Activated B cell treated with CpG ODN at 0.5 μM for 24 hours (primary cell): ENCODE results near the gene TMEM213. TPM values are rescaled to one million over a fixed set of nuclear protein-coding genes. Genes with fewer than 3 reads are reported as not detected.

Experiments
- ATAC-seq: fragments of 200-7000 bp; cut with Tn5 transposase; one replicate; pipeline ENCODE4 v1.10.0; 2021; ENCODE audit warnings: low read depth, mild to moderate bottlenecking, moderate library complexity
- CTCF ChIA-PET: fragments of 350-600 bp; sonication (Branson Sonifier 250); formaldehyde crosslinking; loops from one replicate; lab custom pipeline; 2021; ENCODE audit warnings: antibody characterized with exemption; lab: Charles Lee
- POLR2A ChIA-PET: fragments of 350-600 bp; sonication (Branson Sonifier 250); formaldehyde crosslinking; loops from one replicate; lab custom pipeline; 2021; ENCODE audit warnings: antibody characterized with exemption; lab: Charles Lee
- DNase-seq: peaks from one replicate; pipeline ENCODE4 v3.0.0; 2022
- H3K27ac Mint-ChIP-seq: one replicate; pipeline ENCODE4 v1.8.0; 2020; ENCODE audit warnings: mixed read lengths
- H3K27me3 Mint-ChIP-seq: one replicate; pipeline ENCODE4 v1.8.0; 2021; ENCODE audit warnings: mixed read lengths
- H3K36me3 Mint-ChIP-seq: one replicate; pipeline ENCODE4 v1.8.0; 2021; ENCODE audit warnings: low read depth, mixed read lengths
- H3K4me1 Mint-ChIP-seq: one replicate; pipeline ENCODE4 v1.8.0; 2021; ENCODE audit warnings: mixed read lengths
- H3K4me3 Mint-ChIP-seq: one replicate; pipeline ENCODE4 v1.8.0; 2020; ENCODE audit warnings: mild to moderate bottlenecking, mixed read lengths
- H3K9me3 Mint-ChIP-seq: one replicate; pipeline ENCODE4 v1.8.0; 2020; ENCODE audit warnings: mixed read lengths
- CTCF ChIP-seq: fragments of 200-600 bp; IDR thresholded peaks from one replicate; pipeline ENCODE4 v1.8.0; 2022; ENCODE audit warnings: antibody characterized with exemption, mild to moderate bottlenecking
- intact Hi-C: fragments of 100-400 bp; cut with micrococcal nuclease; formaldehyde crosslinking; loops from one replicate; pipeline ENCODE4 v1.15.1; 2024
- total RNA-seq: library from RNA; stranded (reverse); gene quantifications from 2 replicates; pipeline ENCODE4 v1.2.3, GENCODE V29; 2022

TMEM213 gene
- not detected in 2 replicates for total RNA-seq

DNA sequence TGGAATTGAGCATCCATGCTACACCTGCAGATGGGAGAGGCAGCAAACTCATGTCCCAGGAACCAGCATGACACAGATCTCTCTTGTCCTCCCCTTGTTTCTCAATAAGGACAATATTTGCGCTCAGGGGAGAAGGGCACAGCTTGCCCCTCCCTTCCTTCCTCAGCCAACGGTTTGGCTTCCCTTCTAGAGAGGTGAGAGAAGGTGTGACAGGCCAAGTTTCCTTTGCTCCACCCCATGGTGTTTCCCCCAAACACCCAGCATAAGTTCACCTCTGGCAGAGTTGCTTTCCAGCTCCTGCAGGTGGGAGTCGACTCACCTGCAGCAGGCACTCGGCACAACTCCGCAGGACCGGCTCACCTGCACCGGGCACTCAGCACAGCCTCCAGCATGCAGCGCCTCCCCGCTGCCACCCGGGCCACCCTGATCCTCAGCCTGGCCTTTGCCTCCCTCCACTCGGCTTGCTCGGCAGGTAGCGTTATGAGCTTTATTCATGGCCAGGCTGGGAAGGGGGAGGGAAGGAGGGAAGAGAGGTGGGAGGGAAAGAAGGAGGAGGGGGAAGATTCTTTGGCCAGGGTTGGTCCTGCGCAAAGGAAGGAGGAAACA is at the start of gene TMEM213, which contains the start of gene ATP6V0A4:
TMEM213 (plus strand) TSS at position 280 of the 606 bp plus-strand sequence; CDS start at position 391, 111 bp downstream.
ATP6V0A4 (minus strand) TSS at position 482 of the 606 bp plus-strand sequence. CDS start 26,949 bp downstream, outside the sequence.
- no peak within 1 kb of the TSS for H3K27ac Mint-ChIP-seq
- no peaks in the 10 kb centered on the region for H3K27me3 Mint-ChIP-seq
- ChIA-PET CTCF (no interaction called here), POLR2A (no interaction called here)
- intact Hi-C loops = no loop called here
- H3K9me3 Mint-ChIP-seq = no peaks in the 10 kb centered on the region
- no peak within 1 kb of the TSS for H3K4me3 Mint-ChIP-seq
- H3K4me1 Mint-ChIP-seq = no peaks in the 10 kb centered on the region
- TF ChIP-seq CTCF = no peak
- no peak for DNase-seq
- H3K36me3 Mint-ChIP-seq = no peaks in the 10 kb centered on the region
- no peak for ATAC-seq

DNA sequence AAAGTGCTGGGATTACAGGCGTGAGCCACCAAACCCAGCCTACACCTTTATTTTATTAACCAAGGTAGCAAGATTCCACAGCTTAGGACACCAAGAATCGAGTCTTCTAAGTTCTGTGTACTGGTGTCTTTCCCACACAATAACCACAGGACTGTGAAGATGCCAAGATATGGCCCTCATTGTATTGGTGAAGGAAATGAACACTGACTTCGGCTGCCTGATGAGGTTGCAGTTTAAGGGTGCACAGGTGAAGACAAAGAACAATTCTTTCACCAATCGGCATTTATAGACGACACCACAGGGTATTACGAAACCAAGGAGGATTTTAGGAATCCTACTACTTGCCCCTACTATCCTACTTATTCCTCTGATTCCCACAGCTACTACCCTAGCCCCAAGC is 49.1 kb upstream of the TMEM213 start:
- H3K27me3 Mint-ChIP-seq = peaks cover 3% of the 10 kb centered on the region
- H3K36me3 Mint-ChIP-seq = no peaks in the 10 kb centered on the region
- POLR2A ChIA-PET = no interaction called here
- ATAC-seq (no peak), DNase-seq (no peak)
- no peak for TF ChIP-seq CTCF
- H3K4me3 Mint-ChIP-seq = no peak overlapping the region
- no peaks in the 10 kb centered on the region for H3K4me1 Mint-ChIP-seq
- intact Hi-C loops = no loop called here
- no peak overlapping the region for H3K27ac Mint-ChIP-seq
- no peaks in the 10 kb centered on the region for H3K9me3 Mint-ChIP-seq
- CTCF ChIA-PET = interaction anchor here (1.3 kb wide), 1 partner anchor 10 kb away, joined by 3 read pairs; no protein-coding TSS in a partner anchor

DNA sequence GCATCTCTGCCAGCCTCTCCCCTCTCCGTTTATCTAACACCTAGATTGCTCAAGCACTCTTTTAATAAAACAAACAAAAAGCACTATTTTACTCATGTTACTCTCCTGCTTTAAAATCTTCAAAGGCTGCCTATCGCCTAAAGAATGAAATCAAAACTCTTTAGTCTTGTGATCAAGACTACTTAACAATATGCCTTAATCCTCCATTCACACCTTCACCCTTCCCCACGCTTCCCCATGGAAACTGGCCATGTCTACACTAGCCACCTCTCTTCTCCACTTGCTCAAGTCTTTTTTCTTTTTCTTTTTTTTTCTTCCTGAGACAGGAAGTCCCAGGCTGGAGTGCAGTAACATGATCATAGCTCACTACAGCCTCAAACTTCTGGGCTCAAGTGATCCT is 47.8 kb upstream of the TMEM213 start:
- TF ChIP-seq CTCF = no peak
- ChIA-PET POLR2A (no interaction called here), CTCF (interaction anchor here (0.9 kb wide), 1 partner anchor 11 kb away, joined by 3 read pairs; no protein-coding TSS in a partner anchor)
- DNase-seq (no peak), ATAC-seq (no peak)
- no peak overlapping the region for H3K4me3 Mint-ChIP-seq
- peaks cover 3% of the 10 kb centered on the region for H3K27me3 Mint-ChIP-seq
- intact Hi-C loops = no loop called here
- no peak overlapping the region for H3K27ac Mint-ChIP-seq
- H3K9me3 Mint-ChIP-seq = no peaks in the 10 kb centered on the region
- no peaks in the 10 kb centered on the region for H3K36me3 Mint-ChIP-seq
- no peaks in the 10 kb centered on the region for H3K4me1 Mint-ChIP-seq

DNA sequence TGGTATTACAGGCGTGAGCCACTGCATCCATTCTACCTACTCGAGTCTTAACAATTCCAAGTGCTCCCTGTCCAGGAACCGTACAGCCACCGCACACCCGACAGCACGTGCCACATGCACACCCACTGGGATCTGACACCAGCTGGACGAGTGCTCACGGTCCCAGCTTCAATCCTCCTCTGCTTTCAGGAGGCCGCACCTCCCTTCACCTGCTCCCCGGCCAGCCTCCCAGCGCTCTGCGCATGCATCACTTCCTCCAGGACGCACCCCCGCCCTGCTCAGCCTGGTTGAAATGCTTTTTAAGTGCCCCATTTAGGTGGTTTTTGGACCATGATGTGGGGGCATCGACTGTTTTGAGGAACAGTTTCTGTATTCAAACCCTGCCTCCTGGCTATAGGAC is 47.3 kb upstream of the TMEM213 start:
- CTCF ChIA-PET = interaction anchor here (0.9 kb wide), 1 partner anchor 12 kb away, joined by 3 read pairs; no protein-coding TSS in a partner anchor
- peaks cover 3% of the 10 kb centered on the region for H3K27me3 Mint-ChIP-seq
- DNase-seq (no peak), ATAC-seq (no peak)
- no peak overlapping the region for H3K4me3 Mint-ChIP-seq
- POLR2A ChIA-PET = no interaction called here
- H3K4me1 Mint-ChIP-seq = no peaks in the 10 kb centered on the region
- intact Hi-C loops = no loop called here
- H3K27ac Mint-ChIP-seq = no peak overlapping the region
- H3K36me3 Mint-ChIP-seq = no peaks in the 10 kb centered on the region
- no peaks in the 10 kb centered on the region for H3K9me3 Mint-ChIP-seq
- TF ChIP-seq CTCF = no peak

GRCh38 chr7:138750901-138751464 is 46.8 kb upstream of the TMEM213 start:
- intact Hi-C loops = no loop called here
- Mint-ChIP-seq H3K36me3 (no peaks in the 10 kb centered on the region), H3K4me3 (no peak overlapping the region), H3K27me3 (peaks cover 3% of the 10 kb centered on the region), H3K9me3 (no peaks in the 10 kb centered on the region), H3K27ac (no peak overlapping the region), H3K4me1 (no peaks in the 10 kb centered on the region)
- DNase-seq = no peak
- POLR2A ChIA-PET = no interaction called here
- CTCF ChIA-PET = interaction anchor here (0.9 kb wide), 1 partner anchor 12 kb away, joined by 3 read pairs; no protein-coding TSS in a partner anchor
- TF ChIP-seq CTCF = no peak
- no peak for ATAC-seq
